Muscle layer of colon (tissue), 2 donors: ENCODE results near the gene PGPEP1.
A peak's percentile ranks its signal among the peaks of the same experiment; 100 is the strongest.
"Not testable (repeated sequence)": the region's sequence is repeated elsewhere in the genome, so short reads cannot be mapped to it uniquely, and the experiment has no call there.

Experiments
- H3K27ac ChIP-seq: one replicate; pipeline ENCODE4 v1.7.0; 2013; ENCODE audit warnings: low read depth, mild to moderate bottlenecking, low read length, moderate library complexity
- H3K27me3 ChIP-seq, 2 donors: one replicate each; pipeline ENCODE4 v1.7.0; 2013; ENCODE audit warnings: low read length in 2 of 2, mild to moderate bottlenecking in 2 of 2; ENCODE audit not compliant: insufficient read depth in 2 of 2, control insufficient read depth in 1 of 2
- H3K36me3 ChIP-seq: one replicate; pipeline ENCODE4 v1.7.0; 2013; ENCODE audit warnings: mild to moderate bottlenecking, low read length; ENCODE audit not compliant: insufficient read depth
- H3K4me1 ChIP-seq: one replicate; pipeline ENCODE4 v1.7.0; 2013; ENCODE audit warnings: mild to moderate bottlenecking, low read length; ENCODE audit not compliant: insufficient read depth
- H3K4me3 ChIP-seq, 2 donors: one replicate each; pipeline ENCODE4 v1.7.0; 2013; ENCODE audit warnings: low read length in 2 of 2, low read depth in 1 of 2, mild to moderate bottlenecking in 1 of 2, moderate library complexity in 1 of 2
- H3K9ac ChIP-seq: one replicate; pipeline ENCODE4 v1.7.0; 2013; ENCODE audit warnings: low read length
- H3K9me3 ChIP-seq: one replicate; pipeline ENCODE4 v1.7.0; 2013; ENCODE audit warnings: mild to moderate bottlenecking, low read length
- donor health status: abdominal sarcoma.
- donor health status: Adenocarcinoma of cecum.

Gene PGPEP1

DNA sequence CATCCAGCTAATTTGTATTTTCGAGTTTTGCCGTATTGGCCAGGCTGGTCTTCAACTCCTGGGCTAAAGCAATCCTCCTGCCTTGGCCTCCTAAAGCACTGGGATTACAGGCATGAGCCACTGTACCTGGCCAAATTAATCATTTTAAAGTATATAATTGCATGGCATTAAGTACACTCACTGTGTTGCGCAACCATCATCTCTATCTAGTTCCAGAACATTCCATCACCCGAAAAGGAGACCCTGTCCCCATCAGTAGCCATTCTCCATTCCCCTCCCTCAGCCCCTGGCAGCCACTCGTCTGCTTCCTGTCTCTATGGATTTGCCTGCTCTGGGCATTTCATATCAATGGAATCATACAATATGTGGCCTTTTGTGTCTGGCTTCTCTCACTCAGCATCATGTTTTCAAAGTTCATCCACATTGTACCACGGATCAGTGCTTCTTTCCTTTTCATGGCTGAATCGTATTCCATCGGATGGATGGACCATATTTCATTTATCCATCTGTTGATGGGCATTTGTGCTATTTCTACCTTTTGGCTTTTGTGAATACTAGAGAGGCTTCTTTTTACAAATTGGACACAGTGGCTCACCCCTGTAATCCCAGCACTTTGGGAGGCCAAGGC is 13.1 kb downstream of the PGPEP1 start:
- Histone ChIP-seq H3K27me3 (no peaks in the 10 kb centered on the region), H3K36me3 (peaks cover 16% of the 10 kb centered on the region), H3K4me3 (no peak overlapping the region), H3K9me3 (no peaks in the 10 kb centered on the region), H3K4me1 (no peaks in the 10 kb centered on the region), H3K9ac (no peak overlapping the region), H3K27ac (no peak overlapping the region)

DNA sequence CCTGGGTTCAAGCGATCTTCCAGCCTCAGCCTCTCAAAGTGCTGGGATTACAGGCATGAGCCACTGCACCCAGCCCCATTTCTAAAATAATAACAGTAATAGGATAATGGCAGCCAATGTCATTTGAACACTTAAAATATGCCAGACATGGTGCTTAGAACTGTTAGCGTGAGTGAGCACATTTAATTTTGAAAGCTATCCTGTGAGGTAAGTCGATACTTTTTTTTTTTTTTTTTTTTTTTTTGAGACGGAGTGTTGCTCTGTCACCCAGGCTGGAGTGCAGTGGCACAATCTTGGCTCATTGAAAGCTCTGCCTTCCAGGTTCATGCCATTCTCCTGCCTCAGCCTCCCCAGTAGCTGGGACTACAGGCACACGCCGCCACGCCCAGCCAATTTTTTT is 14.3 kb downstream of the PGPEP1 start:
- not testable (repeated sequence) for H3K9ac ChIP-seq, H3K4me3 ChIP-seq, H3K27me3 ChIP-seq, H3K27ac ChIP-seq, H3K9me3 ChIP-seq, H3K4me1 ChIP-seq
- H3K36me3 ChIP-seq, result peaks cover 16% of the 10 kb centered on the region

GRCh38 chr19:18357041-18357440 is 16.6 kb downstream of the PGPEP1 start:
- H3K27ac ChIP-seq, result no peak overlapping the region
- no peaks in the 10 kb centered on the region for H3K27me3 ChIP-seq
- no peaks in the 10 kb centered on the region for H3K9me3 ChIP-seq
- no peaks in the 10 kb centered on the region for H3K4me1 ChIP-seq
- no peak overlapping the region for H3K4me3 ChIP-seq
- H3K36me3 ChIP-seq, result peaks cover 20% of the 10 kb centered on the region
- H3K9ac ChIP-seq, result no peak overlapping the region

GRCh38 chr19:18361646-18362045 is 21.2 kb downstream of the PGPEP1 start:
- Histone ChIP-seq H3K4me3 (no peak overlapping the region), H3K4me1 (peaks cover 14% of the 10 kb centered on the region), H3K9ac (no peak overlapping the region), H3K27me3 (no peaks in the 10 kb centered on the region), H3K36me3 (peaks cover 18% of the 10 kb centered on the region), H3K9me3 (no peaks in the 10 kb centered on the region), H3K27ac (no peak overlapping the region)

GRCh38 chr19:18362934-18363542 is 22.6 kb downstream of the PGPEP1 start:
- peaks cover 14% of the 10 kb centered on the region for H3K4me1 ChIP-seq
- no peak overlapping the region for H3K4me3 ChIP-seq
- H3K27me3 ChIP-seq, result no peaks in the 10 kb centered on the region
- H3K27ac ChIP-seq, result no peak overlapping the region
- no peaks in the 10 kb centered on the region for H3K9me3 ChIP-seq
- peaks cover 4% of the 10 kb centered on the region for H3K36me3 ChIP-seq
- H3K9ac ChIP-seq, result no peak overlapping the region

DNA sequence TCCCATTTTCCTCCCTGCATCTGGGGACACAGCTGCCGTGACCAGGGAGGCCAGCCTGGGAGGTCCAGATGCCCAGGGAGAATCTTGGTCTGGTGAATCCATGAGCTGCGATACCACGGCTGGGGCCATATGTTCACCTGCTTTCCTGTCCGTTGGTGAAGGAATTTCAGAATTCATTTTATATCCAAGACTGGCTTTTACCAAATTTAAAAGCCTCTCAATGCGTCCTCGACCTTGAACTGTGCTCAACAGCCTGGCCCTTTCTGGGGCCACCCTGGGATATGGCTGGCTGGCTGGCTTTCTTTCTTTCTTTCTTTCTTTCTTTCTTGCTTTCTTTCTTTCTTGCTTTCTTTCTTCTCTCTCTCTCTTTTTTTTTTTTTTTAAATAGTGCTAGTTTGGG is 23.4 kb downstream of the PGPEP1 start:
- H3K4me1 ChIP-seq, result peaks cover 14% of the 10 kb centered on the region

GRCh38 chr19:18364277-18364825 is 24.0 kb downstream of the PGPEP1 start:
- not testable (repeated sequence) for H3K36me3 ChIP-seq, H3K27me3 ChIP-seq, H3K9ac ChIP-seq, H3K9me3 ChIP-seq
- peak overlapping the region; percentile 6 for H3K27ac ChIP-seq
- H3K4me3 ChIP-seq, result peak overlapping the region in 1 of 2 donors; percentile 14
- peaks cover 14% of the 10 kb centered on the region for H3K4me1 ChIP-seq

More for the DNA sequence above, 23.4 kb downstream of the PGPEP1 start:
- Histone ChIP-seq H3K27ac (no peak overlapping the region), H3K9ac (no peak overlapping the region), H3K36me3 (peaks cover 4% of the 10 kb centered on the region), H3K9me3 (no peaks in the 10 kb centered on the region), H3K4me3 (no peak overlapping the region), H3K27me3 (no peaks in the 10 kb centered on the region)

- H3K9me3 ChIP-seq, result no peaks in the 10 kb centered on the region
- H3K36me3 ChIP-seq, result peaks cover 4% of the 10 kb centered on the region
- H3K9ac ChIP-seq, result peak overlapping the region; percentile 25
- no peaks in the 10 kb centered on the region for H3K27me3 ChIP-seq
- peak overlapping the region; percentile 6 for H3K27ac ChIP-seq
- H3K4me3 ChIP-seq, result peak overlapping the region in 1 of 2 donors; percentile 14
- H3K4me1 ChIP-seq, result peaks cover 14% of the 10 kb centered on the region
Measured at GRCh38 chr19:18364826-18365528, 24.6 kb downstream of the PGPEP1 start.

GRCh38 chr19:18366021-18366435 is 25.6 kb downstream of the PGPEP1 start:
- Histone ChIP-seq H3K9me3 (no peaks in the 10 kb centered on the region), H3K4me1 (peaks cover 14% of the 10 kb centered on the region), H3K27ac (peak overlapping the region; percentile 19), H3K36me3 (peaks cover 4% of the 10 kb centered on the region), H3K27me3 (no peaks in the 10 kb centered on the region), H3K9ac (no peak overlapping the region), H3K4me3 (no peak overlapping the region)

DNA sequence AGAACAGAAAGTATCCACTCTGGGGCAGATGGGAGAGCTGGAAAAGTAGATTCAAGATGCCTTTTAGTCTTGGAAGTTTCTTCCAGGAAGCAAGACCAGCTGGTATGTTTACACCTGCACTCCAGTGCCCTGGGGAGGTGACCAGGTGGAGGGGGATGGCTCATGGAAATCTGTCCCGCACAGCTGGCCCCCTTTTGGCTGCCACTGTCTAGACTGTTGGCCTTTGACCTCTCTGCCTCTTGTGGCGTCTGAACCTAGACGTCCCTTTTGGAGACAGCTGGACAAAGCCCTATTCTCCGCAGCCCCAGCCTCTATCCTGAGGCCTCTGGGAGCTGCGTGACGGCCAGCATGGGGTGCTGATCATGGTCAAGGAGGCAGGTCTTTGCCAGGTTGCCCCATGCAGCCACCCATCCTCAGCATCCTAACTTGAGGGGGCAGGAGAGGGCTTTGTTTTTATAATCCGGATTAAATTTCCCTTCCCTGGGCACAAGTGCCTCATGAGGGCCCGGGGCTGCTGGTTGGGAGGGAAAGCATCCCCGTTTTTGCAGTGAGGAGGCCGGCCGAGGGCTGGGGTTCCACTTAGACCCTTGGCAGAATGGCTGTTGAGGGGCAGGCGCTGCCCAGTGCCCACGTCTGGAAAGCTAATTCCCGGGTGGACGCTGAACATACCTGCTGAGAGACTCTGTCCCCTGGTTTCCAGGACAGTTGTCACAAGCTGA is 28.3 kb downstream of the PGPEP1 start:
- H3K27ac ChIP-seq, result no peak overlapping the region
- H3K4me3 ChIP-seq, result no peak overlapping the region
- H3K9ac ChIP-seq, result no peak overlapping the region
- no peaks in the 10 kb centered on the region for H3K9me3 ChIP-seq
- peaks cover 17% of the 10 kb centered on the region for H3K4me1 ChIP-seq
- H3K27me3 ChIP-seq, result no peaks in the 10 kb centered on the region
- no peaks in the 10 kb centered on the region for H3K36me3 ChIP-seq

DNA sequence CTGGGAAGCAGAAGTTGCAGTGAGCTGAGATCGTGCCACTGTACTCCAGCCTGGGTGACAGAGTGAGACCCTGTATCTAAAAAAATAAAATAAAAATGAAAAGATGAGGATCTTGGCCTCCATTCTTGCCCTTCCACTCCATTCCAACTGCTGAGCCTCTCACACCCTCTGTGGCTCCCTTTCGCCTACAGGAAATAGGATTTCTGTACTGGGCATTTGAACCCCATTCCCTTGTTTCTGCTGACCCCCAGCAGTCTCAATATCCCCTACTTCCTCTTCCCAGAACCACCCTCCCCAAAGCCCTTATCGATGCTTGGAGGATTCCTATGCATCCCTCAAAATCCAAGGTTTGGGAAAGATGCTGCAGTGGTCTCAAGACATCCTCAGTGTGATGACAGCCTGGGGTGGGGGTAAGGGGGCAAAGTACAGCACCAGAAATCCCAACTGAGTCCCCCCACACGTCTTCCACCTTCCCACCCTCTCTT is 33.1 kb downstream of the PGPEP1 start:
- H3K27ac ChIP-seq, result peak overlapping the region; percentile 50
- peaks cover 9% of the 10 kb centered on the region for H3K4me1 ChIP-seq
- no peak overlapping the region for H3K9ac ChIP-seq
- H3K27me3 ChIP-seq, result no peaks in the 10 kb centered on the region
- H3K9me3 ChIP-seq, result no peaks in the 10 kb centered on the region
- peak overlapping the region in 1 of 2 donors; percentile 3 for H3K4me3 ChIP-seq
- H3K36me3 ChIP-seq, result no peaks in the 10 kb centered on the region
